ENCODE data around the gene OR8D2.

GRCh38 chr11:124313131-124313530 is 6.9 kb downstream of the OR8D2 start:
- TF ChIP-seq, protein P1, sequence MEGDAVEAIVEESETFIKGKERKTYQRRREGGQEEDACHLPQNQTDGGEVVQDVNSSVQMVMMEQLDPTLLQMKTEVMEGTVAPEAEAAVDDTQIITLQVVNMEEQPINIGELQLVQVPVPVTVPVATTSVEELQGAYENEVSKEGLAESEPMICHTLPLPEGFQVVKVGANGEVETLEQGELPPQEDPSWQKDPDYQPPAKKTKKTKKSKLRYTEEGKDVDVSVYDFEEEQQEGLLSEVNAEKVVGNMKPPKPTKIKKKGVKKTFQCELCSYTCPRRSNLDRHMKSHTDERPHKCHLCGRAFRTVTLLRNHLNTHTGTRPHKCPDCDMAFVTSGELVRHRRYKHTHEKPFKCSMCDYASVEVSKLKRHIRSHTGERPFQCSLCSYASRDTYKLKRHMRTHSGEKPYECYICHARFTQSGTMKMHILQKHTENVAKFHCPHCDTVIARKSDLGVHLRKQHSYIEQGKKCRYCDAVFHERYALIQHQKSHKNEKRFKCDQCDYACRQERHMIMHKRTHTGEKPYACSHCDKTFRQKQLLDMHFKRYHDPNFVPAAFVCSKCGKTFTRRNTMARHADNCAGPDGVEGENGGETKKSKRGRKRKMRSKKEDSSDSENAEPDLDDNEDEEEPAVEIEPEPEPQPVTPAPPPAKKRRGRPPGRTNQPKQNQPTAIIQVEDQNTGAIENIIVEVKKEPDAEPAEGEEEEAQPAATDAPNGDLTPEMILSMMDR (conservative IDR thresholded peaks at IDR 0.05; ENCODE audit: low read depth, low read length) = no peak
- no peak for TF ChIP-seq EZH2 (IDR thresholded peaks at IDR 0.05; ENCODE audit: borderline replicate concordance, low read depth, low read length, poor library complexity, severe bottlenecking)
